T-helper 2 cell (primary cell): Measurements from ENCODE around the gene UGT1A6.
"Not testable (repeated sequence)": the region's sequence is repeated elsewhere in the genome, so short reads cannot be mapped to it uniquely, and the experiment has no call there.

Source experiments
- DNase-seq, 5 experiments: peaks; one replicate each; pipeline versions ENCODE4 v3.0.0 to v3.0.0-alpha.2; 2012 to 2022

UGT1A6 gene

GRCh38 chr2:233688341-233688740 is 4.3 kb upstream of the UGT1A6 start:
- no peak for DNase-seq

- no peak for DNase-seq
Observed at GRCh38 chr2:233689031-233689430, 3.7 kb upstream of the UGT1A6 start.

- DNase-seq: no peak
Observed at GRCh38 chr2:233689501-233689900, 3.2 kb upstream of the UGT1A6 start.

GRCh38 chr2:233690444-233690843 is 2.2 kb upstream of the UGT1A6 start:
- no peak for DNase-seq

- no peak for DNase-seq
Observed at GRCh38 chr2:233691443-233692433, 952 bp upstream of the UGT1A6 start.

- DNase-seq: no peak
Observed at GRCh38 chr2:233693963-233694362, 1.3 kb downstream of the UGT1A6 start.

- DNase-seq: no peak
Observed at GRCh38 chr2:233698740-233699139, 6.0 kb downstream of the UGT1A6 start.

GRCh38 chr2:233699424-233700027 is 6.8 kb downstream of the UGT1A6 start:
- no peak for DNase-seq

- no peak for DNase-seq
Observed at GRCh38 chr2:233700028-233700635, 7.4 kb downstream of the UGT1A6 start.

GRCh38 chr2:233700842-233701241 is 8.2 kb downstream of the UGT1A6 start:
- DNase-seq: not testable (repeated sequence)

GRCh38 chr2:233702238-233702637 is 9.5 kb downstream of the UGT1A6 start:
- no peak for DNase-seq

GRCh38 chr2:233705911-233706506 is 13.3 kb downstream of the UGT1A6 start:
- no peak for DNase-seq

GRCh38 chr2:233706720-233707119 is 14.0 kb downstream of the UGT1A6 start:
- no peak for DNase-seq

- DNase-seq: no peak
Observed at GRCh38 chr2:233707940-233708644, 15.4 kb downstream of the UGT1A6 start.

GRCh38 chr2:233708942-233709341 is 16.3 kb downstream of the UGT1A6 start:
- no peak for DNase-seq

GRCh38 chr2:233711312-233712008 is 18.8 kb downstream of the UGT1A6 start:
- peak; percentile 8 to 56 (median 40) for DNase-seq

GRCh38 chr2:233712611-233713261 is 20.0 kb downstream of the UGT1A6 start, which contains the start of gene UGT1A5:
Gene UGT1A5 (plus strand): TSS chr2:233712907. CDS start chr2:233712992, 85 bp downstream.
- no peak for DNase-seq

GRCh38 chr2:233713262-233713615 is 20.5 kb downstream of the UGT1A6 start:
- DNase-seq: no peak

GRCh38 chr2:233714121-233714520 is 21.4 kb downstream of the UGT1A6 start:
- peak in 1 of 5 experiments; percentile 8 for DNase-seq

- no peak for DNase-seq
Observed at GRCh38 chr2:233718552-233718951, 25.9 kb downstream of the UGT1A6 start, which contains the start of gene UGT1A4. Gene UGT1A4 (plus strand): TSS chr2:233718736. CDS start chr2:233718821, 85 bp downstream.

GRCh38 chr2:233728723-233729301 is 36.1 kb downstream of the UGT1A6 start, which contains the start of gene UGT1A3:
Gene UGT1A3 (plus strand): TSS chr2:233729042. CDS start chr2:233729127, 85 bp downstream.
- DNase-seq: no peak
